ENCODE measurements around the gene NCMAP.

GRCh38 chr1:24564695-24565094 is 8.8 kb downstream of the NCMAP start:
- no peak for TF ChIP-seq PBX3 (IDR thresholded peaks at IDR 0.05)
- no peak for TF ChIP-seq TFCP2L1 (CRISPR knock-in tag; IDR thresholded peaks at IDR 0.05)

Data from A549 (cell line).